Mammary epithelial cell (primary cell): ENCODE measurements around the gene NLRP13.

Source experiments
- CTCF ChIP-seq, 2 donors: IDR thresholded peaks in 1 of 2; conservative IDR thresholded peaks in 1 of 2; 2 replicates each; pipeline ENCODE4 v1.5.1; 2011 to 2012; ENCODE audit warnings: inconsistent platforms in 2 of 2, low read length in 2 of 2, mild to moderate bottlenecking in 2 of 2, control low read depth in 1 of 2, low read depth in 1 of 2; ENCODE audit not compliant: insufficient read depth in 1 of 2; ENCODE audit errors: extremely low read depth in 1 of 2
- EZH2 ChIP-seq: IDR thresholded peaks from 2 replicates; pipeline ENCODE4 v1.6.1; 2012; ENCODE audit warnings: low read length, inconsistent platforms, borderline replicate concordance

- TF ChIP-seq CTCF (conservative IDR thresholded peaks at IDR 0.05 in 1 of 2, IDR thresholded peaks at IDR 0.05 in 1 of 2; ENCODE audit: extremely low read depth in 1 of 2, insufficient read depth in 1 of 2, low read depth in 1 of 2, low read length in 2 of 2) (no peak), EZH2 (no peak)
These were observed 22.3 kb downstream of the NLRP13 start for GRCh38 chr19:55909801-55910200.
